GM18511 (cell line): Measurements from ENCODE around the gene ACSS3.

Experiments
- ATAC-seq: cut with Tn5 transposase; IDR thresholded peaks from one replicate; pipeline ENCODE4 v1.9.1; 2021; ENCODE audit warnings: mild to moderate bottlenecking, moderate library complexity; ENCODE audit not compliant: unreplicated experiment

Gene ACSS3

GRCh38 chr12:81294325-81295190, 216.7 kb downstream of the ACSS3 start:
- ATAC-seq, result peak; percentile 77

- ATAC-seq, result no peak
These were observed 217.4 kb downstream of the ACSS3 start for GRCh38 chr12:81295251-81295650.

- no peak for ATAC-seq
These were observed 218.9 kb downstream of the ACSS3 start for GRCh38 chr12:81296556-81297305.

GRCh38 chr12:81297601-81298000, 219.7 kb downstream of the ACSS3 start:
- no peak for ATAC-seq

DNA sequence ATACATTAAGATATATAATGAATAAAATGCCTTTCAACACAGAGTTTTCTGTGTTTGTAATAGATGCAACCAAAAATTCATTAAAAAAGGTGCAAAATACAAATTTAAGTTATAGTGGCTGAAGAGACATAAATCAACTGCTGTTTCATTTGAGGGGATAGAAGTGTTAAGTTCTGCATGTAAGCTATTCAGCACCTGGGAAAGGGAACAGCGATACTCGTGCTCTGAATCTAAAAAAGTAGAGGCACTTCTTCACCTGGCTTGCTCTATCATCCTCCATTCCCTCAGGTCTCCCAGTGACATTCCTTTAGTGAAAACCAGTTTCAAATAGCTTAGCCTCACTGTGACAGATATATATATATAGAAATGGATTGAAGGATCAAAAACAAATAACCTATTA, 222.6 kb downstream of the ACSS3 start:
- no peak for ATAC-seq

DNA sequence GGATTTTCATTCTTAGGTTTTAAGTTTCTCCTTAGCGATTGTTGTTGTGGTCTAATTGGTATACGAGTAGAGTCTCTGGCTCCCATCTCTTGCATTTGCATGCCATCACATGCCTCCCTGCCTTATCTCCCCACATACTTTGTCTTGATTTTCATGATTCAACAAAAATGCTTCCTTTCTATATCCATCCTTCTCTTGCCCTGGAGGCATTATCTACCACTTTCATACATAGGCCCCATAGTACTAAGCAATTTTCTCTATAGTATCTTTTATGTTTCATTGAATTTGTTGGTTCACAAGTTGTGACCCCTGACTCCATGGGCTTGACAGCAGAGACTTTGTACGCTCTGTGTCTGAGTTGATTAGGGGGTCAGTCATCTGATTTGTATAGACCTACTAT, 226.1 kb downstream of the ACSS3 start:
- ATAC-seq, result no peak
